OCI-LY3 (cell line): ENCODE measurements around the gene SIK1.

Experiments used
- H2AFZ ChIP-seq: fragments of 200-600, 300-600 bp; shearing (Covaris generic); 2 replicates; pipeline ENCODE4 v1.6.0; 2014; ENCODE audit warnings: antibody characterized with exemption, low read depth, low read length
- H3K27ac ChIP-seq: fragments of 200-600, 300-600 bp; sonication (generic); 2 replicates; pipeline ENCODE4 v1.5.1; 2014; ENCODE audit warnings: mild to moderate bottlenecking, low read length, moderate library complexity, mixed read lengths
- H3K27me3 ChIP-seq: fragments of 200-600, 300-600 bp; sonication (generic); 2 replicates; pipeline ENCODE4 v1.6.1; 2014; ENCODE audit warnings: low read depth, low read length, mixed read lengths
- H3K36me3 ChIP-seq: fragments of 200-600, 300-600 bp; sonication (generic); replicated peaks from 2 replicates; pipeline ENCODE3; 2014; ENCODE audit warnings: low read depth, low read length, mixed read lengths
- H3K4me1 ChIP-seq: fragments of 300-600, 200-600 bp; sonication (generic); 2 replicates; pipeline ENCODE4 v1.6.1; 2014; ENCODE audit warnings: low read length, mixed read lengths
- H3K4me2 ChIP-seq: fragments of 200-600, 300-600 bp; sonication (generic); 2 replicates; pipeline ENCODE4 v1.6.1; 2014; ENCODE audit warnings: low read length, mixed read lengths
- H3K4me3 ChIP-seq: fragments of 300-600, 200-600 bp; sonication (generic); 2 replicates; pipeline ENCODE4 v1.5.1; 2014; ENCODE audit warnings: antibody characterized with exemption, mild to moderate bottlenecking, low read length, moderate library complexity
- H3K79me2 ChIP-seq: fragments of 300-600, 200-600 bp; shearing (Covaris generic); 2 replicates; pipeline ENCODE4 v1.6.1; 2014; ENCODE audit warnings: mild to moderate bottlenecking, low read length, mixed read lengths
- H3K9ac ChIP-seq: fragments of 300-600, 200-600 bp; shearing (Covaris generic); 2 replicates; pipeline ENCODE4 v1.6.0; 2014; ENCODE audit warnings: mild to moderate bottlenecking, low read length, moderate library complexity
- H3K9me3 ChIP-seq: fragments of 200-600, 300-600 bp; shearing (Covaris generic); 2 replicates; pipeline ENCODE4 v1.6.1; 2014; ENCODE audit warnings: low read length, mixed read lengths; ENCODE audit not compliant: insufficient read depth
- H4K20me1 ChIP-seq: fragments of 200-600, 300-600 bp; sonication (generic); 2 replicates; pipeline ENCODE4 v1.6.1; 2016; ENCODE audit warnings: low read length, mixed read lengths; ENCODE audit not compliant: insufficient read depth
- CTCF ChIP-seq: fragments of 200-600, 300-600 bp; sonication (generic); IDR thresholded peaks from 2 replicates; pipeline ENCODE4 v1.5.1; 2014; ENCODE audit warnings: antibody characterized with exemption, low read length, low read depth
- EZH2phosphoT487 ChIP-seq: fragments of 200-600 bp; shearing (Covaris generic); IDR thresholded peaks from 2 replicates; pipeline ENCODE4 v1.6.1; 2018; ENCODE audit warnings: antibody characterized with exemption, mixed run types, low read depth

Gene SIK1

GRCh38 chr21:43370091-43370658 lies 56.8 kb downstream of the SIK1 start:
- no peak overlapping the region for H3K27ac ChIP-seq
- peaks cover 37% of the 10 kb centered on the region for H3K4me1 ChIP-seq
- no peaks in the 10 kb centered on the region for H3K79me2 ChIP-seq
- peak overlapping the region; percentile 21 for H3K4me3 ChIP-seq
- H4K20me1 ChIP-seq, result no peaks in the 10 kb centered on the region
- no peaks in the 10 kb centered on the region for H3K9me3 ChIP-seq
- no peak for TF ChIP-seq CTCF
- no peak for TF ChIP-seq EZH2phosphoT487
- H3K4me2 ChIP-seq, result peak overlapping the region; percentile 79
- H3K36me3 ChIP-seq, result no peaks in the 10 kb centered on the region
- H3K27me3 ChIP-seq, result no peaks in the 10 kb centered on the region; the same call in 1 of the 2 replicates
- no peak overlapping the region for H3K9ac ChIP-seq
- H2AFZ ChIP-seq, result no peak overlapping the region

- no peaks in the 10 kb centered on the region; the same call in 1 of the 2 replicates for H3K27me3 ChIP-seq
- H3K4me2 ChIP-seq, result peak overlapping the region; percentile 79
- no peak overlapping the region for H2AFZ ChIP-seq
- 0 out of 2 replicates have a peak overlapping the region, but pooled peaks have one; percentile 14 for H3K27ac ChIP-seq
- H4K20me1 ChIP-seq, result no peaks in the 10 kb centered on the region
- H3K79me2 ChIP-seq, result no peaks in the 10 kb centered on the region
- H3K36me3 ChIP-seq, result no peaks in the 10 kb centered on the region
- H3K4me3 ChIP-seq, result peak overlapping the region; percentile 40
- no peaks in the 10 kb centered on the region for H3K9me3 ChIP-seq
- peak overlapping the region; percentile 42; the same call in 1 of the 2 replicates for H3K9ac ChIP-seq
- TF ChIP-seq CTCF, result no peak
- no peak for TF ChIP-seq EZH2phosphoT487
- H3K4me1 ChIP-seq, result peaks cover 37% of the 10 kb centered on the region
Observed at GRCh38 chr21:43369596-43370090, 57.3 kb downstream of the SIK1 start.

GRCh38 chr21:43369124-43369523 lies 57.8 kb downstream of the SIK1 start:
- peak overlapping the region; percentile 79 for H3K4me2 ChIP-seq
- no peak for TF ChIP-seq CTCF
- TF ChIP-seq EZH2phosphoT487, result no peak
- no peaks in the 10 kb centered on the region for H3K9me3 ChIP-seq

GRCh38 chr21:43368685-43369084 lies 58.2 kb downstream of the SIK1 start:
- Histone ChIP-seq H3K4me3 (peak overlapping the region; percentile 40), H4K20me1 (no peaks in the 10 kb centered on the region), H3K9me3 (no peaks in the 10 kb centered on the region), H3K36me3 (no peaks in the 10 kb centered on the region), H3K4me1 (peaks cover 37% of the 10 kb centered on the region), H2AFZ (no peak overlapping the region), H3K27me3 (no peaks in the 10 kb centered on the region; the same call in 1 of the 2 replicates), H3K9ac (no peak overlapping the region), H3K79me2 (no peaks in the 10 kb centered on the region), H3K27ac (no peak overlapping the region), H3K4me2 (peak overlapping the region; percentile 79)
- no peak for TF ChIP-seq CTCF

More at GRCh38 chr21:43369124-43369523, 57.8 kb downstream of the SIK1 start:
- Histone ChIP-seq H2AFZ (no peak overlapping the region), H3K36me3 (no peaks in the 10 kb centered on the region), H3K4me3 (peak overlapping the region; percentile 40), H3K27me3 (no peaks in the 10 kb centered on the region; the same call in 1 of the 2 replicates), H3K9ac (peak overlapping the region; percentile 42; the same call in 1 of the 2 replicates), H3K4me1 (peaks cover 37% of the 10 kb centered on the region), H3K27ac (0 out of 2 replicates have a peak overlapping the region, but pooled peaks have one; percentile 14), H3K79me2 (no peaks in the 10 kb centered on the region), H4K20me1 (no peaks in the 10 kb centered on the region)
